BLaER1 (cell line): ENCODE measurements around the gene MORN1.

Source experiments
- H3K27ac ChIP-seq: shearing (Covaris generic); formaldehyde crosslinking; 2 replicates; pipeline ENCODE4 v1.8.1; 2022
- H3K27me3 ChIP-seq: shearing (Covaris generic); formaldehyde crosslinking; 2 replicates; pipeline ENCODE4 v1.8.1; 2022
- H3K36me3 ChIP-seq: shearing (Covaris generic); formaldehyde crosslinking; 2 replicates; pipeline ENCODE4 v1.8.1; 2022
- H3K4me1 ChIP-seq: shearing (Covaris generic); formaldehyde crosslinking; 2 replicates; pipeline ENCODE4 v1.8.1; 2022
- H3K4me2 ChIP-seq: shearing (Covaris generic); formaldehyde crosslinking; 2 replicates; pipeline ENCODE4 v1.8.1; 2022
- H3K4me3 ChIP-seq: shearing (Covaris generic); formaldehyde crosslinking; 2 replicates; pipeline ENCODE4 v1.8.1; 2022
- H3K9ac ChIP-seq: shearing (Covaris generic); formaldehyde crosslinking; 2 replicates; pipeline ENCODE4 v1.8.1; 2022
- H3K9me3 ChIP-seq: shearing (Covaris generic); formaldehyde crosslinking; 2 replicates; pipeline ENCODE4 v1.8.1; 2022
- H4K20me1 ChIP-seq: shearing (Covaris generic); formaldehyde crosslinking; 2 replicates; pipeline ENCODE4 v1.8.1; 2022
- Cebpa-rat ChIP-seq: shearing (Covaris generic); IDR thresholded peaks from 2 replicates; pipeline ENCODE4 v1.8.1; 2022

MORN1 gene

DNA sequence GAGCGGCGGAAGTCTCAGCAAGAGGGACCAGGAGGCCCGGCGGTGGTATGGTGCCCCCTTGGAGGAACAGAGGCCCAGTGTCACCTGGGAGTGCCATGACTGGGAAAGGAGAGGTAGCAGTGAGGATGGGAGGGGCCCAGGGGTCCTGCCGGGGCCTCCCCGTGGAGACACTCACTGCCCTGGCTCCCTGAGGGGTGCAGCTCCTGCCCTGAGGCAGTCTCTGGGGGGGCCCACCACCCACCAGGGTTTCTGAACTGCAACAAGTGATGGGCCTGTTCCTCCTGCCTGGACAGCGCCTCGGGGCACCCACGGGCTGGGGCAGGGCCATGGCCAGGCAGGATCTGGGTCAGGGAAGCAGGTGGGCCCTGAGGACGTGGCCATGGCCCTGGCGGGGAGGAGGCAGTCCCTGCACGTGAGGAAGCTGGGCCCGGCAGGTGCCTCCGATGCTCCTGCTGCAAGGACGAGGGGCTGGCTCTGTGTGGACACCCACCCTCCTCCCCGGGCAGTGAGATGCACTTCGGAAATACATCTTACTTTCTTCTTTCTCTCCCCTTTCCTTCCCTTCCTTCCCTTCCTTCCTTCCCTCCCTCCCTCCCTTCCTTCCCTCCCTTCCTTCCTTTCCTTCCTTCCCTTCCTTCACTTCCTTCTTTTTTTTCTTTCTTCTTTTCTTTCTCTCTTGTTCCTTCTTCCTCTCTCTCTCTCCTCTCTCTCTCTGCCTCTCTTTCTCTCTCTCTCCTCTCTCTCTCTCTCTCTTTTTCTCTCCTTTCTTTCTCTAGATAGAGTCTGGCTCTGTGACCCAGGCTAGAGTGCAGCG lies 66.6 kb downstream of the MORN1 start:
- no peak for TF ChIP-seq Cebpa-rat
- Histone ChIP-seq H4K20me1 (peaks cover 13% of the 10 kb centered on the region; the same call in 1 of the 2 replicates), H3K4me1 (peaks cover 17% of the 10 kb centered on the region), H3K36me3 (no peaks in the 10 kb centered on the region), H3K4me2 (no peak overlapping the region), H3K27ac (no peak overlapping the region), H3K9me3 (peaks cover 24% of the 10 kb centered on the region), H3K27me3 (peaks cover 35% of the 10 kb centered on the region), H3K4me3 (no peak overlapping the region), H3K9ac (no peak overlapping the region)

GRCh38 chr1:2323451-2323974 lies 67.8 kb downstream of the MORN1 start:
- H3K27me3 ChIP-seq, result peaks cover 46% of the 10 kb centered on the region

DNA sequence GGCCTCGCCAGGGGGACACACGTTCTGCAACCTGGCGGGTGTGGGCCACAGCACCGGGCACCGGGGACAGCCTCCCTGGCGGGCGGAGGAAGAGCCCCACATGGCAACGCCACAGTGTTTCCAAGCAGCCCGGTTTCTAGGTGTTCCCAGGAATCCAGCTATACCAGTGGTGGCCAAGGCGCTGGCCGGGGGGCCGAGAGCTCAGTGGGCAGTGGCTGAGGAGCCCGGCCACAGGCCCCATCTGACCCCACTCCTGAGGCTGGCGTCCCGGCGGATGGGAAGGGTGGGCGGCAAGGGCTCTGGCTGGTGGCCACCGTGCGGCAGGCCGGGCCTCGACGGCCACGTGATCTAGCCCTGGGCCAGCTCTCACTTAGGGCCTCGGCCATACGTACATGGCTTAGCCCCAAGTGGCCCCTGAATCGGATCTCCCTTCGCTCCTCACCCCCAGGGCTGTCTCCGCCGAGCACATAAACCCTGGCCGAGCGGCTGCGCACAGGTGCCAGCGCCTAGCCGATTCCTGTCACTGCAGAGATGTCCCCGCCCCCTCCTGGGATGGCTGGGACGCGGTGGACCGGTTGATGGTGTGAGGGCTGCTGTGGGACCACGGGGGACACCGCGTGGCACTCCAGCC lies 68.7 kb downstream of the MORN1 start:
- Histone ChIP-seq H4K20me1 (peaks cover 28% of the 10 kb centered on the region; the same call in 1 of the 2 replicates), H3K27me3 (peaks cover 48% of the 10 kb centered on the region), H3K4me1 (peaks cover 38% of the 10 kb centered on the region), H3K36me3 (no peaks in the 10 kb centered on the region), H3K9ac (no peak overlapping the region), H3K4me3 (peak overlapping the region; percentile 11; the same call in 1 of the 2 replicates), H3K4me2 (peak overlapping the region; percentile 81), H3K27ac (no peak overlapping the region), H3K9me3 (peaks cover 24% of the 10 kb centered on the region)
- no peak for TF ChIP-seq Cebpa-rat

More at GRCh38 chr1:2323451-2323974, 67.8 kb downstream of the MORN1 start:
- peaks cover 29% of the 10 kb centered on the region for H3K4me1 ChIP-seq
- H4K20me1 ChIP-seq, result peaks cover 25% of the 10 kb centered on the region; the same call in 1 of the 2 replicates
- no peak overlapping the region for H3K9ac ChIP-seq
- TF ChIP-seq Cebpa-rat, result no peak
- H3K9me3 ChIP-seq, result peaks cover 24% of the 10 kb centered on the region
- H3K36me3 ChIP-seq, result no peaks in the 10 kb centered on the region
- H3K4me2 ChIP-seq, result no peak overlapping the region
- no peak overlapping the region for H3K27ac ChIP-seq
- no peak overlapping the region for H3K4me3 ChIP-seq

DNA sequence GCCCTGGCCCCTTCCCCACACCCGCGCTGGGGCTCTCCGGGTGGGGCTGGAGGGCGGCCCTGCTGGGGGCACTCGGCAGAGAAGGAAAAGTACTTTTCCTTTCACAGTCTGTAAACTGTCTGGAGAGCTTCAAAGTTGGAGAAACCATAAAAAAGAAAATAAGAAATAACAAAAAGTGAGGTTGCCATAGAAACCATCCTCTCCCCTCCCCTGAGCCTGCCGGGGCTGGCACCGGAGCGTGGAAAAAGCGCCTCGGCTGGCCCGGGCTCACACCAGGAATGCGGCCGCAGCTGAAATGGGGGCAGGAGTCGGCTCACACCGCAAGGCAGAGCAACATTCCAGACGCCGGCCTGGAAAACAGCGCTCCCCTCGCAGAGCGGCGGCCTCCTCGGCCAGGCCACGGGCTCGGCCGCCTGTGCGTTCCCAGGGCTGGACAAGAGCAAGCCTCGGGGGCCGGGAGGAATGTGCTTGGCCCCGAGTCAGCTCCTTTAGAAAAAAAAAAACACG lies 69.2 kb downstream of the MORN1 start:
- Histone ChIP-seq H3K27ac (no peak overlapping the region), H3K9me3 (peaks cover 24% of the 10 kb centered on the region), H3K4me3 (peak overlapping the region; percentile 11; the same call in 1 of the 2 replicates), H3K9ac (no peak overlapping the region), H3K4me2 (peak overlapping the region; percentile 81), H3K4me1 (peaks cover 43% of the 10 kb centered on the region), H3K36me3 (no peaks in the 10 kb centered on the region), H4K20me1 (peaks cover 28% of the 10 kb centered on the region; the same call in 1 of the 2 replicates), H3K27me3 (peaks cover 48% of the 10 kb centered on the region)
- no peak for TF ChIP-seq Cebpa-rat

DNA sequence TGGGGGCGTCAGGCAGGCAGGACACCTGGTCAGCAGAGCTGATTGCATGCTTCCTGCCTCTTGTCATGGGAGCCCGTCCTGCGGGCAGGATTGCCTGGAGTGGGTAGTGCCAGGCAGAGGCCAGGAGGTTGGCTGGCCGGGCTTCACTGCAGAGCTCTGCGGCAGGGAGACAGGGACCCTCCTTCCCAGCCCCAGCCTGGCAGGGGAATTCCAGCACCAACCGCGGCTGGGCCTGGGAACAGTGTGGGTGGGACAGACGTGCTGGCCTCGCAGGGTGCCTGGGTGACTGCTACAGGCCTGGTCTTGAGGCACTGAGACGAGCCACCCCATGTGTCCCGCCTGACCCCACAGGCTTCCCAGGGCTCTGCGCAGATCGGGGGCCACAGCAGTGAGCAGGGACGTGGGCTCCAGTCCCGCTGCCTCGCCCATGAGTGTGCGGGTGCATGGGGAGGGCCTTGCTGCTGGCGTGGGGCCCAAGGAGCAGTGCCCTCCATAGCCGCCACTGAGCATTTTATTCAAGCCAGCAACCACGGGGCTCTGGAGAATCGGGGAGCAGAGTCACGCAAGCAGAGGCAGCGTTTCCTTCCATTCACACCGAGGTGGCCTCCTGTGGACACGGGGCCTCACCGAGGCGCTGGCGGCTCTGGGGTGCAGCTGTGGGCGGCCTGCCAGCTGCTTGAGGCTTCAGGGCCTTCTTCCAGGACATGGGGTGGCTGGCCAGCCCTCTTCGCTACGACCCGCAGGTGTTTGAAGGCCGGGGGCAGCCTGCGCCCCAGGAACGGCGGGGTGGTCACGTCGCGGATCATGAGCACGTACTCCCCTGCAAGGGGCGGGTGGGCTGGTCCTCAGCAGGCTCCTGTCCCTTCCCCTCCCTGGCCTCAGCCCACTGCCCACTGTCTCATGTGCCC lies 70.3 kb downstream of the MORN1 start:
- H3K27ac ChIP-seq, result no peak overlapping the region
- H3K27me3 ChIP-seq, result peaks cover 48% of the 10 kb centered on the region
- H3K36me3 ChIP-seq, result no peaks in the 10 kb centered on the region

DNA sequence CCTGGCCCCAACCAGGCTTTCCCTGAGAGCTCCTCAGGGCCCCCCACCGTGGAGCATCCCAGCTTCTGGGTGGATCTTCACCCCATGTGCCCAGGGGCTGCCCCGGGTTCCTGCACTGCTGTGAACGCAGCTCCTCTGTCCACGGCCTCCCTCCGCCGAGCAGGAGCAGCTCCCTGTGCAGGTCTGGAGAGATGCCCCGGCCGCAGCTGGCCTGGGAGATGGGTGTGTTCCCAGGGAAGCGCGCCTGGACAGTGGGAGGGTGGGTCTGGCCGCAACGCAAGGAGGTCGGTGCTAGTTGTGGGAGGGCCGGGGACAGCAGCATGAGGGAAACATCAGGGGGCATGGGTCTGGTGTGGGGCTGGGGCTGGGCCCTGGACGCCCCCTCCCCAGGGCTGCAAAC lies 71.3 kb downstream of the MORN1 start:
- Histone ChIP-seq H3K36me3 (no peaks in the 10 kb centered on the region), H3K9me3 (peaks cover 11% of the 10 kb centered on the region), H3K4me2 (no peak overlapping the region), H4K20me1 (peaks cover 33% of the 10 kb centered on the region; the same call in 1 of the 2 replicates), H3K4me1 (peaks cover 61% of the 10 kb centered on the region), H3K27ac (no peak overlapping the region), H3K27me3 (peaks cover 48% of the 10 kb centered on the region), H3K9ac (no peak overlapping the region), H3K4me3 (no peak overlapping the region)
- no peak for TF ChIP-seq Cebpa-rat

More for the DNA sequence above, 70.3 kb downstream of the MORN1 start:
- TF ChIP-seq Cebpa-rat, result no peak
- Histone ChIP-seq H3K9me3 (peaks cover 21% of the 10 kb centered on the region), H3K9ac (no peak overlapping the region), H3K4me1 (peaks cover 52% of the 10 kb centered on the region), H4K20me1 (peaks cover 31% of the 10 kb centered on the region; the same call in 1 of the 2 replicates), H3K4me3 (no peak overlapping the region), H3K4me2 (peak overlapping the region; percentile 81)

GRCh38 chr1:2319291-2319690 lies 72.1 kb downstream of the MORN1 start:
- Histone ChIP-seq H3K9ac (peak overlapping the region; percentile 40; the same call in 1 of the 2 replicates), H3K27ac (no peak overlapping the region), H4K20me1 (peaks cover 33% of the 10 kb centered on the region; the same call in 1 of the 2 replicates), H3K4me2 (peak overlapping the region; percentile 85), H3K4me3 (no peak overlapping the region; the same call in 1 of the 2 replicates), H3K27me3 (peaks cover 48% of the 10 kb centered on the region), H3K4me1 (peaks cover 63% of the 10 kb centered on the region), H3K36me3 (no peaks in the 10 kb centered on the region), H3K9me3 (peaks cover 4% of the 10 kb centered on the region)
- no peak for TF ChIP-seq Cebpa-rat

- H3K9me3 ChIP-seq, result no peaks in the 10 kb centered on the region
- peak overlapping the region; percentile 85 for H3K4me2 ChIP-seq
- peaks cover 33% of the 10 kb centered on the region; the same call in 1 of the 2 replicates for H4K20me1 ChIP-seq
- peaks cover 70% of the 10 kb centered on the region for H3K4me1 ChIP-seq
- H3K36me3 ChIP-seq, result no peaks in the 10 kb centered on the region
- no peak overlapping the region; the same call in 1 of the 2 replicates for H3K4me3 ChIP-seq
- TF ChIP-seq Cebpa-rat, result no peak
- no peak overlapping the region for H3K27ac ChIP-seq
- peaks cover 52% of the 10 kb centered on the region for H3K27me3 ChIP-seq
- peak overlapping the region; percentile 40; the same call in 1 of the 2 replicates for H3K9ac ChIP-seq
Measured at GRCh38 chr1:2318314-2319278, 72.8 kb downstream of the MORN1 start.
